Measurements from ENCODE around the gene ZNF608. TPM values are rescaled to one million over a fixed set of nuclear protein-coding genes. Genes with fewer than 3 reads are reported as not detected.

The ZNF608 gene
- total and polyA plus RNA-seq, 9 of the 15 experiments (the other 6 are each of a cell fraction or from before 2014, with no cell fraction given), result 0.38 to 1.5 (median 1.00) TPM

- TF ChIP-seq MGA (IDR thresholded peaks at IDR 0.05) (peak; percentile 15; the same call in 1 of the 2 replicates), RNF2 (IDR thresholded peaks at IDR 0.05) (peak; percentile 19; the same call in 1 of the 2 replicates), SIRT6 (IDR thresholded peaks at IDR 0.05; ENCODE audit: low read depth, low read length) (no peak), STAT5B (CRISPR knock-in tag; IDR thresholded peaks at IDR 0.05) (no peak), CBFA2T2 (conservative IDR thresholded peaks at IDR 0.05) (peak; percentile 95), NRF1 (conservative IDR thresholded peaks at IDR 0.05 in 1 of 2, IDR thresholded peaks at IDR 0.05 in 1 of 2) (peak in 1 of 2 experiments; percentile 16; a peak in 1 of 4 replicates), ATF3 (IDR thresholded peaks at IDR 0.05) (peak; percentile 55; the same call in 1 of the 2 replicates), ATF3 (CRISPR knock-in tag; conservative IDR thresholded peaks at IDR 0.05) (no peak), NFATC3 (IDR thresholded peaks at IDR 0.05) (peak; percentile 91), ZEB2 (IDR thresholded peaks at IDR 0.05) (no peak), TCF15 (CRISPR knock-in tag; IDR thresholded peaks at IDR 0.05) (no peak), MAFK (IDR thresholded peaks at IDR 0.05; ENCODE audit: low read length) (no peak), NCOR1 (IDR thresholded peaks at IDR 0.05) (peak; percentile 89), ZNF644 (tag; IDR thresholded peaks at IDR 0.05; ENCODE audit: low read depth) (peak; percentile 46; the same call in 1 of the 2 replicates), BCOR (IDR thresholded peaks at IDR 0.05) (peak; percentile 59; the same call in 1 of the 2 replicates), HES1 (IDR thresholded peaks at IDR 0.05; ENCODE audit: low read depth) (peak; percentile 58; the same call in 1 of the 2 replicates)
Measured at GRCh38 chr5:124728331-124728967, 18.0 kb downstream of the ZNF608 start (continued).
